ENCODE results near the gene NAA40.
"Not testable (repeated sequence)": the region's sequence is repeated elsewhere in the genome, so short reads cannot be mapped to it uniquely, and the experiment has no call there.

NAA40 gene

DNA sequence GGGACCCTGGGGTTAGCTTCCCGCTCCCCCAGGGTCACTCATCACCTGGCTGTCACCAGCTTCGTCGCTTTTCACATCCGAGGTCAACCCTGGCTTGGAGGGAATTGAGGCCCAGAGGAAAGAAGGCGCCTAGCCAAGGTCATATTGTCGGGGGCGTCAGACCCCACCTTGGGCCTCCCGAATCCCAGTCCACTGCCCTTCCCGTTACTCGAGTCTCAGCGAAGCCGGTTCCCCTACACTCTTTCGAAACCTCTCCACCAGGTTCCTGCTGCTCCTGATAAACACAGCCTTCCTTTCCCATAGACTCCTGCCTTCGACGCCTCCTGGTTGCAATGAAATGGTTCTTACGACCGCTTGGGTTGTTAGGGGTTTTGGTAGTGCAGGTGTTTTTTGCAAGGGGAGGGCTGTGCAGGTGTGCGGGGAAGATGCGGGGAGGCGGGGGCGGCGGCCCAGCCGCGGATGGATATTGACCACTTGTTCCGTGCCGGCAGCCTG, 642 bp downstream of the NAA40 start:
- DNase-seq (ENCODE audit: low spot score), result peak; percentile 43

DNA sequence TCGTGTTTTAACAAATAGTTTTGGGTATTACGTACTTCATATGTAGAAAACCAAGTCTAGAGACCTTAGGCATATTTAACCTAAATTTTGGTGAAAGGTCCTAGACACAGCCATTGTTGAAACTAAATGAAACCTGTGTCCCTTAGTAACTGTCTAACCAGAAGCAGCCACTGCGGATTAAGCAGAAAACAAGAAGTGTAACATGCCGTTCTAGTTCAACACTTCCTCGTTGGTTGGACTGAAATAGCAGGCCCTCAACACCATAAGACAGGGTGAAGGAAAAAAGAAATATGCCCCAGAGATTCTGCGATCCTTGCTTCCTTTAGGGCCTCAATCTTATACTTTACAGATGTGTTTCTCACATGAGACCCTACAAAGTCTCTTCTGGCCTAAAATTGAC, 2.0 kb downstream of the NAA40 start:
- DNase-seq (ENCODE audit: low spot score), result no peak

DNA sequence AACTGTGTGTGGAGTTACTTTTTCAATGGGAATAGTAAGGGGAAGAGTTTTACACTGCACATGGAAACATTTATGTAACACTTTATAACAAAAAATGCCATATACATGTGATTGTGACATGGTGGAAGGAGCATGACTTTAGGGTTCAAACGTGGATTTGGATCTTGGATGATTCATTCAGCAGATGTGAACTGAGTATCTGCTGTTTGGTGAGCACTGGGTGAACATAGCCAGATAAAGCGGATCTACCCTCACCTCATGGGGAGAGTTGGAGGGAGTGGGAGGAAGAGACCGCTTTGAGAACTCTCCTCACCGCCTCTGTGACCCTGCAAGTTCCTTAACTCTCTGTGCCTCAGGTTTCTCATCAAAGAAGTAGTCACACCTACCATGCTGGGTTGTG, 3.1 kb downstream of the NAA40 start:
- DNase-seq (ENCODE audit: low spot score), result no peak

DNA sequence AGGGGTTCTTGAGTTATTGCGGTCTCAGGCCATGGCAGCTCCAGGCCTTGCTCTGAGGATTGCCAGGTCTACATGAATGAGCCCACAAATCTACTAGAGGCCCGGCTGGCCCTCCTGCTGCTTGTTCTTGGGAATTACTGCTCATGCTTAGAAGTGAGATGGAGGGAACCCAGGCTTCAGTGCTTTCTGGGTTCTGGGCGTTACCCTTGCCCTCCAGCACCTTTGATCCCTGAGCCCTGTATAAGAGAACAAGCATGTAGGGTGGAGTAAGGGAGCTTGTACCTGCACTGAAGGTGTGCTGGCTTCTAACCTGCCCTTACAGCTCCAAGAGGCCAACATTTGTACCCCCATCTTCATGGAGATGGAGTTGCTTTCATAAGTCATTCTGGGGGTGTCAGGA, 4.0 kb downstream of the NAA40 start:
- no peak for DNase-seq (ENCODE audit: low spot score)

DNA sequence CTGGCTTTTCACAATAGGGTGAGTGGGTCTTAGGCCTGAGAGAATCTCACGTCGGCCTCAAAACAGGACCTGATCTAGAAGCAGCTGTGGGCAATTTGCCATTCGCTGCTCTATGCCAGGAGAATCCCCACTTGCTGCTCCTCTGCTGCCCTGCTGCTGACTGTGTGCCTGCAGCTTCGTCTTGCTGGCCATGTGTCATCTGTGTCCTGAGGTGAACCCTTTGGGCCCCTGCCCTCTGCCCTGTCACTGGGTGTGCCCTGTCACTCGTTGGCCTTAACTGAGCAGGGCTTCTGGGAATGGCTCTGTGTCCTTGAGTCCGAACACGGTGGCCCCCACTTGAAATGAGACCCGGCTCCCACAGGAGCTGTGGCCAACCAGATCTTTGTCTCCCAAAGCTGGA, 6.2 kb downstream of the NAA40 start:
- peak; percentile 35 for DNase-seq (ENCODE audit: low spot score)

DNA sequence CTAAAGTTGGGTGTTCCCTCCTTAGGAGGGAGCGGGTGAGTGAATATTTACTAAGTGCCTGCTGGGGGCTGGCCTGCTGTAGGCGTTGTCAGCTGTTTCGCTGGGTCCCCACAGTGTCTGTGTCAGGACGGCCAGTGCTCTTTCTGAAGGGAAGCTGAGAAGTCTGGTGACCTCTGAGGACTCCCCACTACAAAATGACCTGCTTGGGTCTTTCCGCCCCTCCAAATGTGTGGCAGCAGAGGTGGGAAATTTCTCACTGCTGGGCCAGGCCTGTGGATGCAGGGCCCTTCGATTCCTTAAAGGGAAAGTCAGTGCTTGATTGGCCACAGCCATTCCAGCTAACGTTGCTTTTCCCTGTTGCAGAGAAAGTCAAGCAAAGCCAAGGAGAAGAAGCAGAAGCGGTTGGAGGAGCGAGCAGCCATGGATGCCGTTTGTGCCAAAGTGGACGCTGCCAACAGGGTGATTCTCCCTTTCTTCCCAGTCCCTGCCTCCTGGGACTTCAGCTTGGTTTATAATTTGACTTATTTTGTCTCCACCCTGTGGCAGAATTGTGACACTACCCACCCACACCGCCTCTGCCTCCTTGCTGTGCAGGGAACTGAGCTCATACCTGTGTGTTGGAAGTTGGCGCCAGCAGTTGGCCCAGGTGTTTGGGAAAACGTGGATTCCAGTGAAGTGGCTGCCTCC, 6.8 kb downstream of the NAA40 start:
- DNase-seq (ENCODE audit: low spot score), result peak; percentile 89

DNA sequence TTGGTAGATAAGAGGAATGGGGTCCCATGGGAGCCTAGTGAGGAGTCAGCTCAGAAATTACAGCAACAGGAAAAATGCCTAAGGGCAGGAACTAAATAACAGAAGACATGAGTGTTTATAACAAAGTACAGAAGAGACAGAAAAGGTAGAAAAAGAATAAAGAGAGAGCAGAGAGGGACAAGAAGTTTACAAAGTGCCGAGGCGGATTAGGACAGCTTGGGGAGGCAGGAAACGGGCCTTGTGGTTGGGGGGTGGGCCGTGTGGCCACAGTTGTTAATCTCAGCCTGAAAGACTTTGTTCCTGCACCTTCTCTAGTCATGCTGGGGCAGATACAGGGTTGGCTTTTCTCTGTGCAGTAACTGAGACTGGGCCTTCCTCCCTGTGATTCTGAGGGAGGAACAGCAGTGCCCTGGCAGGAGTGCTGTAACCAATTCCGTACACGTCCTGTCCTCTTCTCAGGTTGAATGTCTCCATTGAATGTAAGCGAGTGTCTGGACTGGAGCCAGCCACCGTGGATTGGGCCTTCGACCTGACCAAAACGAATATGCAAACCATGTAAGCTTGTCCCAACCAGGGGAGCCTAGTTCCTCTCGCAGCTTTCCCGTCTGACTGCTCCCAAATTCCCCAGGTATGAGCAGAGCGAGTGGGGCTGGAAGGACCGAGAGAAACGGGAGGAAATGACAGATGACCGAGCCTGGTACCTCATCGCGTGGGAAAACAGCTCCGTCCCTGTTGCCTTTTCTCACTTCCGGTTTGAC, 13.2 kb downstream of the NAA40 start:
- DNase-seq (ENCODE audit: low spot score), result no peak

DNA sequence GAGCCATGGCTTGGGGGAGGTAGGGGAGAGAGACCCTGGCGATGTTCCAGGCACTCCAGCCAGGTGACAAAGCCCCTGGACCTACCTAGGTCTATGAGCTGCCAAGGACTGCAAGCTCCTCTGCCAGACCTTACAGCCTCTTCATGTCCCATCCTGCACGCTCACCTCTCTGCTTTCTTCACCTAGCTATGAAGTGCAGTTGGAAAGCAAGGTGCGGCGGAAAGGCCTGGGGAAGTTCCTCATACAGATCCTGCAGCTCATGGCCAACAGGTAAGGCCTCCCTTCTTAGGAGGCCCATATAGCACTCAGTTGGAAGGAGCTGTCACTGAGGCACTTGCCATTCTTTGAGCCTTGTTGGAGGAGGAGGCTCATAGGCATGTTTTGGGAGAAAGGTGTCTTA, 13.8 kb downstream of the NAA40 start:
- DNase-seq (ENCODE audit: low spot score), result no peak

DNA sequence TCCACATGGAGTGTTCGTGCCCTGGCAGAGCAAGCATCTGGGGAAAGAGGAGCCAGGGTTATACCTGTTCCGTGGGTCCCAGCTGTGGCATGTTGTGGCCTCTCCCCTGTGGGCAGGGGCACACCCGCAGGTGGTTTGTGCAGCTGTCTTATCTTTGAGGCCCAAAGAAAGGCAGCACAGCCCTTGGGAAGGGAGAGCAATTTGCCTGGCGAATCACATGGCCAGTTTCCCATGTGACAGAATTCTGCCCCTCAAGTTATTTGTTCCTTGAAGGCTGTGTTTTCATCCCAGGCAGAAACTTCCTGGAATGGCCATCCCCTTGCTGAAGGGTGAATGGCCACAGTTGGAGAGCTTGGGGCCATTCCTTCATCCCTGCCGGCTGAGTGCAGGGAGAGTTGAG, 19.2 kb downstream of the NAA40 start:
- DNase-seq (ENCODE audit: low spot score), result no peak

DNA sequence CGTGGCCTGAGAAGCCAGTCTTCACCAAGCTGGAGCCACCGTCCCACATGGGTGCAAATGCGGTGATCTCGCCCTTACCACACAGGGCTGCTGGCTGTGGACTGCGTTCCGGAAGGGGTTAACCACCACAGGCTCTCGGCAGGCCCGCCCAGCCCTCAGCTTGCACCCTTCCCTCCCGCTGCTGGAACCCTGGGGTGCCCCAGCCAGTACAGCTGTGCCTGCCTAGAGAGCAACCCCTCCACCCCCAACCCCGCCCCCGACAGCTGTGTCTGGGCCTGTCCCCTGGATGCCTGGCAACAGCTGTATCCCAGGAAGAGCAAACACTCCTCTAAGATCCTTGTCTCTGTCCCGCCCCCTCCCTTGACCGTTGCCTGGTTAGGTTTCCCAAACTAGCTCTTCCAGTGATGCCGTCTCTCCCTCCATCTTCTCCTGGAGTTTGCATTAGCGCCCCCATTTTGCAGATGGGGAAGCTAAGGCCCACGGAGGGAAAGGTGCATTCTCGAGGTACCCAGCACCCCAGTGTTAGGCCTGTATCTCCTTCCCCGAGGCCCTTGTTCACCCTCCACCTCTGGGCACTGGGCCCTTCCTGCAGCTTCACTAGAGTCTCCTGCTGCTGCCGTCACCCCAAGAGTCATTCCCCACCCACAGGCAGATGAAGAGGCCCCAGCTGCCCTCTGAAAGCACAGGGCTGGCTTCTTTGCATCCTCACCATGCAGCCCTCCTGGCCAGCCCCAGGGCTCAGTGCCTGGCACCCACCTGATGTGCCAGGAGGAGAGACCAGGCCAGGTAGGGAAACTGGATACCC, 23.0 kb downstream of the NAA40 start:
- peak; percentile 75 for DNase-seq (ENCODE audit: low spot score)

DNA sequence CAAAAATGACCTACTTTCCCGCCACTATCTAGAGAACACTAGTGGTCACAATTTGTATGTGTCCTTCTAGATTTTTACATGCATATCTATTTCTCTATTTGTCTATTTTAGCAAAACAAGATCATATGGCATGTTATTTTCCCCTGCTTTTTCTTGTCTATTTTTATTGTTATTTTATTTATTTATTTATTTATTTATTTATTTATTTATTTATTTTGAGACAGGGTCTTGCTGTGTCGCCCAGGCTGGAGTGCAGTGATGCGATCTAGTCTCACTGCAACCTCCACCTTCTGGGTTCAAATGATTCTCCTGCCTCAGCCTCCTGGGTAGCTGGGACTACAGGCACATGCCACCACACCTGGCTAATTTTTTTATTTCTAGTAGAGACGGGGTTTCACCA, 25.1 kb downstream of the NAA40 start:
- DNase-seq (ENCODE audit: low spot score), result not testable (repeated sequence)

DNA sequence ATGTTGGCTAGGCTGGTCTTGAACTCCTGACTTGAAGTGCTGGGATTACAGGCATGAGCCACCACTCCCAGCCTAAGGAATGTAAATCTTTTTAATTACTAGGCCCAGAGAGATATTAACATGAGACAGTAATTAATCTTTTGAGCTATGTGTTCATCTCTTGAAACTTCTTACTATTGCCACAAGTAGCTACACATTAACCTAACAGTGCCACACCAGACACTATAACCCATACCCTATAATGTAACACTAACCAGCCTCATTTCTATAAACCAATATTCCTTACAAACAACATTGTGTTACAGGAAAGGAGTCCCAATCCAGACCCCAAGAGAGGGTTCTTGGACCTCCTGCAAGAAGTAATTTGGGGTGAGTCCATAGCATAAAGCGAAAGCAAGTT, 27.6 kb downstream of the NAA40 start:
- no peak for DNase-seq (ENCODE audit: low spot score)

DNA sequence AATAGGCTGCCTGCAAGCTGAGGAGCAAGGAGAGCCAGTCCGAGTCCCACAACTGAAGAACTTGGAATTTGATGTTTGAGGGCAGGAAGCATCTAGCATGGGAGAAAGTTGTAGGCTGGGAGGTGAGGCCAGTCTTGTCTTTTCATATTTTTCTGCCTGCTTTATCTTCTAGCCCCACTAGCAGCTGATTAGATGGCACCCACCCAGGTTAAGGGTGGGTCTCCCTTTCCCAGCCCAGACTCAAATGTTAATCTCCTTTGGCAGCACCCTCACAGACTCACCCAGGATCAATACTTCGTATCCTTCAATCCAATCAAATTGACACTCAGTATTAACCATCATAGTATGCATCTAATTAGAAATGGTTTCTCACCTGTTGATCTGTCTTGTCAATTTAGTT, 30.7 kb downstream of the NAA40 start:
- DNase-seq (ENCODE audit: low spot score), result no peak

DNA sequence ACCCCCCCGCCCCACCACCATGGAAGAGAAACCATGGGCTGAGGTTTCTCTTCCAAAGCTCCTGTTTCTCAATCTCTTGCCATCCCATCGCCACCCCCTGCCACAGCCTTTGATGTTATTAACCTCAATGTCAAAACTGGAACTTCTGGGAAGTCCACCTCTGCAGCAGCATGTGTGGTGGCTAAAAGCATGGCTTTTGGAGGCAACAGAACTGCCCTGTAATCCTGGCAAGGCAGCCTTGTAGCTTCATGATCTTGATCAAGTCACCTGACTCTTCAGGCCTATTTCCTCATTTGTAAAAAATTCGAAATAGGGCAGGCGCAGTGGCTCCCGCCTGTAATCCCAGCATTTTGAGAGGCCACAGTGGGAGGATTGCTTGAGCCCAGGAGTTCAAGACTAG, 32.1 kb downstream of the NAA40 start:
- no peak for DNase-seq (ENCODE audit: low spot score)

DNA sequence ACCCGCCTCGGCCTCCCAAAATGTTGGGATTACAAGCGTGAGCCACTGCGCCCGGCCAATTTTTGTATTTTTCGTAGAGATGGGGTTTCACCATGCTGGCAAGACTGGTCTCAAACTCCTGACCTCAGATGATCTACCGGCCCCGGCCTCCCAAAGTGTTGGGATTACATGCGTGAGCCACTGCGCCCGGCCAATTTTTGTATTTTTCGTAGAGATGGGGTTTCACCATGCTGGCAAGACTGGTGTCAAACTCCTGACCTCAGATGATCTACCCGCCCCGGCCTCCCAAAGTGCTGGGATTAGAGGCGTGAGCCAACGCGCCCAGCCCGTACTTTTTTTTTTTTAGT, 35.1 kb downstream of the NAA40 start:
- DNase-seq (ENCODE audit: low spot score), result not testable (repeated sequence)

DNA sequence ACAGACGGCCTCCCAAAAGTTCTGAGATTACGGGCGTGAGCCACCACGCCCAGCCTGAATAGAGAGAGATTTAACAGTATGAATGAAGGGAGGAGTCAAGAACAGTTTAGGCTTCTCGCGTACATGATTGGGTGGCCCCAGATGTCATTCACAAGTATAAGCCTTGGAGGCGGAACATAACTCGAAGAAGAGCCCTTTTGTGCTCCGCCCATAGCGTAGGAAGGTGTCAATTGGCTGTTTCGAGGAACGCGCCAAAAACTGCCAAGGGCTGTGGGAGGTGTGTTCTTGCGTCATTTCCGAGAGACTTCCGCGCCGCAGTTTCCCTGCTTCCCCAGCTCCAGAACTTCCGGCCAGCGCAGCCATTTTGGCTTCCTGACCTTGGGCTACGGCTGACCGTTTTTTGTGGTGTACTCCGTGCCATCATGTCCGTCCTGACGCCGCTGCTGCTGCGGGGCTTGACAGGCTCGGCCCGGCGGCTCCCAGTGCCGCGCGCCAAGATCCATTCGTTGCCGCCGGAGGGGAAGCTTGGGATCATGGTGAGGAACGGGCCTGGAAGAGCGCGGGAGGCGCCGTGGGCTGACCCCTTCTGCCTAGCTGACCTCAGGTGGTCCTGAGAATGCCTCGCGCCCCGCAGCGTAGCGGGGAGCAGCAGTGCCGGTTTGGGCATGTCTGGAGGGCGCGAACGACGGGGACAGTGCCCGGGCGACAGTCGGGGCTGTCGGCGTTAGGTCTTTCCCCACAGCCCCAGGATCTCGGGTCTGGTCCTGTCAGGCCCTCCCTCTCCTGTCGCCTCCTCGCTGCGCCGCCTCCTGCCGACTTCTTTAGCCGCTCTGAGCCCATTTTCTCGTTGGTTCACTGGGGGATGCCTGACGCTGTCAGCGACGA, 35.7 kb downstream of the NAA40 start, which contains the start of gene COX8A:
Gene COX8A (plus strand): TSS at position 362 of the 885 bp plus-strand sequence. CDS start 61 bp downstream, at position 423.
- peak; percentile 99 for DNase-seq (ENCODE audit: low spot score)

DNA sequence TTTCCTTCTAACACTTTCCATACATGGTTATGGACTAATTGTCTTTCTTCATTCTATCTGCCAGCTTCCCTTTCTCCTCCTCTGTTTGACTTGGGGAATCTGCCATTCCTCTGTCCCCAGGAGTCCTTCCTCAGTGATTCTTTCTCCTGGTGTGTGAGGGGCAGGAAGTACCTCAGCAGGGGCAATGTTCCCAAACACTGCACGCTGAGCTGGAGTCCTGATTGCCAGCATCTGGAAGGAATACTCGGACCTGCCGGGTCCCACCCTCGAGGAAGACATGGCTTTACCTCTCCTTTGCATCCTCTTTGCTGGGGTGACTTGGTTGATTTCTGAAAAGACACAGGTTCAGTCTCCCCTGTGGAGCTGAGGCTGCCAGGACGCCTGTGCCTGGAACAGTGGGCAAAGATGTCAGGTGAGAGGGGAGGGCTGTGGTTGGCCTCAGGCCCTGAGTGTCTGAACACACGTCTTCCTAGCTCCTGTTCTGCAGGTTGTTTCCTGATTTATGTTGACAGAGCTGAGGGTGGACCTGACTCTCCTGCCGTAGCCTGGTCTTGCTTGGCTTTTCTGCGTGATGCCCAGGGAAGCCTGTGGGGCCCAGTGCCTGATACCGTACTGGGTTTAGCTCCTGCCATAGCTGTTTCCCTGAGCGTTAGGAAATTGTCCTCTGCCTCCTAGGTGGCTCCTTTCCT, 39.9 kb downstream of the NAA40 start:
- DNase-seq (ENCODE audit: low spot score), result no peak

DNA sequence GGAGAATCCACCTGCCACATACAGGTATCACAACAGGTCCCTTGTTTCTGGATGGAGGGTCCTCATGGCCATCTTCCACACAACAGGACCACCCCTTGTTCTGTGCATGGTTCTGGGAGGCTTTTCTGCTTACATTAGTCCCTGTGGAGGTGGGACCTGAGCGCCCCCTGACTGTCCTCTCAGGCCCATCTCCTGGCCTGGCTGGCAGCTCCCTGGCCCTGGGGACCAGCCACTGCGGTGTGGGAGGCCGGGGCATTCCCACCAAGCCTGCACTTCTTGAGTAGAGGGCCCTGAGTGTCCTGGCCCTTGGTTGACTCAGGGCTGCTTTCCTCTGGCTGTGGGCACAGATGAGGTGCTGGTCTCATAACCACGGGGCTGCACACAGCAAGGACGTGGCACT, 40.6 kb downstream of the NAA40 start:
- DNase-seq (ENCODE audit: low spot score), result no peak

DNA sequence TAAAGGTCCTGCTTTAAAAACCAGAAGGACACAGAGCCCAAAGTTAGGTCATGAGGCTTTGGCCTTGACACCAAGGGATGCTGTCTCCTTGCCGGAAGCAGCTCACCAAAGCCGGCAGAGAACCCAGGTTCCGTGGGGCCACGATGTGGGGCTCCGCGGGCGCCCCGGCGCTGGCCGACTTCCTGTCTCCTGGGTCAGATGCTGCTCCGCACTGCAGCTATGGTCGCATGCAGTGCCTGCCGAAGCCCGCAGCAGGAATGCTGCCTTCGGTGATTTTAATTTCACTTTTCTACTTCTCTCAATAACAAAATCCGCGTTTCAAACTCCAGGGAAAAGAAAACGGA, 47.0 kb downstream of the NAA40 start:
- DNase-seq (ENCODE audit: low spot score), result no peak

DNA sequence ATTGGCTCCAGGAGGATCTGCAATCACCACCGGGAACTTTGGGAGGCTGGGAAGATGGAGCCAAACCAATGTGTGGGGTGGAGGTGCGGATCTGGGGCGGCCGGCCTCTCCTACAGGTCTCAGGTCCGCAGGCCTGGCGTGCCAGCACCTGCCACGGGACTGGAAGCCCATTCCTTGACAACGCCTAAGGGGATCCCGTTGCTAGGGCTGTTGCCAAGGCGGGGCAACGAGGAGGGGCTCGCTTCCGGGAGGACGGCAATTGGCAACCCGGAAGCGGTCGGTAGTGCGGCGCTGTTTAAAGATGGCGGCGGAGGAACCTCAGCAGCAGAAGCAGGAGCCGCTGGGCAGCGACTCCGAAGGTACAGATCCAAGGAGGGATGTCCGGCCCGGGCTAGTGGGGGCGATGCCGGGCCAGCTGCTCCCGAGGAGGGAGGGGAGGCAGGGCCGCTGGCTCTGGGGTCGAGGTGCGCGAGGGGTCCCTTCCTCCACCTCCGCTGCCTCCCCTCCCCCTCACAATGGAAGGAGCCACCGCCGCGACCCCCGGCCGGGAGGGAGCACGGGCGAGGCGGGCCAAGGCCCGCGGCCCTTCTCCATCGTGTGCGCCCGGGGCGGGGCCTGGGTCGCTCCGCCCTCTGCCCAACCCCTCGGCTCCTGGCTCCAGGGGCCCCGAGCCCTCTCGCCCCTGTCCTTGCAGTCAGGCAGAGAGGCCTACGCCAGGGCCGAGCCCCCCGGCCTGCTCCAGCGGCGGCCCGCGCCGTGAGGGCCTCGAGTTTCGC, 47.5 kb downstream of the NAA40 start, which contains the start of gene OTUB1:
Gene OTUB1 (plus strand): TSS at position 283 of the 776 bp plus-strand sequence. CDS start 19 bp downstream, at position 302.
- DNase-seq (ENCODE audit: low spot score), result peak; percentile 97

Measured in hepatic stellate cell (primary cell).